ENCODE results near the gene AHCYL2. TPM values are rescaled to one million over a fixed set of nuclear protein-coding genes. Genes with fewer than 3 reads are reported as not detected.
"Not testable (repeated sequence)": the region's sequence is repeated elsewhere in the genome, so short reads cannot be mapped to it uniquely, and the experiment has no call there.

The AHCYL2 gene
- total RNA-seq, 2 donors from 2014 or later = 30.8 to 31.4 TPM

DNA sequence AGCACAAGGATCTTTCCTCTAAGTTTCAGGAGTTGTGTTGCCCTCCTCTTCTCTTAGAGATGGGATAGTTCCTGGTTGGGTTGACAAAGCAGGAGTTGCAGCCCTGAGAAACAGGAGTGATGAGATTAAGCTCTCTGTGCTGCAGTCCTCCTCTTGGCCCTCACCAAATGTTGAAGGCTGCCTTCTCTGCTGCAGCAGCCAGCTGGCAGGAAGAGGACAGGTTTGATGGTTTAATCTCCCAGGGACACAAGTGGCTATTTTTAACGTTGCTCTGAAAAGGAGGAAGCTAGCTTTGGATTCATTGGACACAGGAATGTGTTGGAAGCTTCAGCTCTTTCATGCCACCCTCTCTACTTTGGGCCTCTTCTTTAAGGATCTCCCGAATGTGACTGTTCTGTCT lies 218.8 kb downstream of the AHCYL2 start:
- no peaks in the 10 kb centered on the region for H3K27me3 ChIP-seq (ENCODE audit: control insufficient read depth, insufficient read depth, low read length, poor library complexity, severe bottlenecking)
- Mint-ChIP-seq H3K4me3 (no peak overlapping the region), H3K27me3 (ENCODE audit: insufficient read depth) (no peaks in the 10 kb centered on the region), H3K4me1 (no peaks in the 10 kb centered on the region), H3K27ac (no peak overlapping the region), H3K9me3 (peaks cover 12% of the 10 kb centered on the region), H3K36me3 (ENCODE audit: low read depth) (peaks cover 49% of the 10 kb centered on the region)
- no peaks in the 10 kb centered on the region for H3K4me1 ChIP-seq (ENCODE audit: control insufficient read depth, insufficient read depth, low read length)
- TF ChIP-seq, protein P1, sequence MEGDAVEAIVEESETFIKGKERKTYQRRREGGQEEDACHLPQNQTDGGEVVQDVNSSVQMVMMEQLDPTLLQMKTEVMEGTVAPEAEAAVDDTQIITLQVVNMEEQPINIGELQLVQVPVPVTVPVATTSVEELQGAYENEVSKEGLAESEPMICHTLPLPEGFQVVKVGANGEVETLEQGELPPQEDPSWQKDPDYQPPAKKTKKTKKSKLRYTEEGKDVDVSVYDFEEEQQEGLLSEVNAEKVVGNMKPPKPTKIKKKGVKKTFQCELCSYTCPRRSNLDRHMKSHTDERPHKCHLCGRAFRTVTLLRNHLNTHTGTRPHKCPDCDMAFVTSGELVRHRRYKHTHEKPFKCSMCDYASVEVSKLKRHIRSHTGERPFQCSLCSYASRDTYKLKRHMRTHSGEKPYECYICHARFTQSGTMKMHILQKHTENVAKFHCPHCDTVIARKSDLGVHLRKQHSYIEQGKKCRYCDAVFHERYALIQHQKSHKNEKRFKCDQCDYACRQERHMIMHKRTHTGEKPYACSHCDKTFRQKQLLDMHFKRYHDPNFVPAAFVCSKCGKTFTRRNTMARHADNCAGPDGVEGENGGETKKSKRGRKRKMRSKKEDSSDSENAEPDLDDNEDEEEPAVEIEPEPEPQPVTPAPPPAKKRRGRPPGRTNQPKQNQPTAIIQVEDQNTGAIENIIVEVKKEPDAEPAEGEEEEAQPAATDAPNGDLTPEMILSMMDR (conservative IDR thresholded peaks at IDR 0.05) = no peak
- no peak for DNase-seq
- no peak overlapping the region for H3K4me3 ChIP-seq (ENCODE audit: low read length)
- H3K36me3 ChIP-seq (ENCODE audit: control insufficient read depth, insufficient read depth, low read length) = peaks cover 7% of the 10 kb centered on the region
- WGBS, 2 experiments (ENCODE audit: insufficient coverage in 1 of 2, insufficient read length in 1 of 2) = 80 to 90% methylated on average over 2 of the region's 2 CpGs
- peaks cover 6% of the 10 kb centered on the region for H3K9me3 ChIP-seq (ENCODE audit: control insufficient read depth, low read length)
- H3K27ac ChIP-seq (ENCODE audit: low read depth, low read length) = no peak overlapping the region
- H3K9ac ChIP-seq (ENCODE audit: extremely low read depth, low read length, poor library complexity, severe bottlenecking) = no peak overlapping the region

DNA sequence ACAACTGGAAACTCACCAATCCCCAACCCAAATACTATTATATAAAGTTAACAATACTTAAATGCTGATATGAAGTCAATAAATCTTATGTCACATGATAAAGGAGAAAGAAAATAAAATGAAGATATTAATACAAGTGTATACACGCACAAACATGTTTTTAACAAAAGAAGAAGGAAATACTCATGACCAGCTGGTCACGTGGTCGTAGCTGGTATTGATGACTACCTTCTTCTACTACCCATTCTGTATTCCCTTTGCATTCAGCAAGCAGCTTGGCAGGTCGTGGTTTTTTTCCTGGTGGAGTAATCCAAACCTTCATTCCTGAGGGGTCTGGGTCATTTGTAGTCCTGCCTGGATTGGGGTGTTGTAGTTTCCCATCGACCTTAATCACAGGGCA lies 219.9 kb downstream of the AHCYL2 start:
- H3K9me3 ChIP-seq (ENCODE audit: control insufficient read depth, low read length) = peaks cover 14% of the 10 kb centered on the region
- Mint-ChIP-seq H3K36me3 (ENCODE audit: low read depth) (peaks cover 61% of the 10 kb centered on the region), H3K9me3 (peaks cover 22% of the 10 kb centered on the region)
- H3K27me3 Mint-ChIP-seq (ENCODE audit: insufficient read depth); H3K36me3 ChIP-seq (ENCODE audit: control insufficient read depth, insufficient read depth, low read length); H3K27ac Mint-ChIP-seq; H3K27ac ChIP-seq (ENCODE audit: low read depth, low read length); H3K9ac ChIP-seq (ENCODE audit: extremely low read depth, low read length, poor library complexity, severe bottlenecking); DNase-seq; H3K4me1 ChIP-seq (ENCODE audit: control insufficient read depth, insufficient read depth, low read length); H3K4me3 ChIP-seq (ENCODE audit: low read length); H3K27me3 ChIP-seq (ENCODE audit: control insufficient read depth, insufficient read depth, low read length, poor library complexity, severe bottlenecking); H3K4me1 Mint-ChIP-seq; H3K4me3 Mint-ChIP-seq: not testable (repeated sequence)
- 97 to 100% methylated on average over 1 to 5 of the region's 5 CpGs for WGBS, 2 experiments (ENCODE audit: insufficient coverage in 1 of 2, insufficient read length in 1 of 2)

DNA sequence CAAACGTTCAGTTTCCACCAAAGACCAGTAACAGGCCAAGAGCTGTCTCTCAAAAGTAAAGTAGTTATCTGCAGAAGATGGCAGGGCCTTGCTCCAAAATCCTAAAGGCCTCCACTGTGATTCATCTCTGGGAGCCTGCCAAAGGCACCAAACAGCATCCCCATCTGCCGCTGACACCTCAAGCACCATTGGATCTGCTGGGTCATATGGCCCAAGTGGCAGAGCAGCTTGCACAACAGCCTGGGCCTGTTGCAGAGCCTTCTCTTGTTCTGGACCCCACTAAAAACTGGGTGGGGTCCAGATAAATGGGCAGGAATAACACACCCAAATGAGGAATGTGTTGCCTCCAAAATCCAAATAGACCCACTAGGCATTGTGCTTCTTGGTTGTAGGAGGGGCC lies 222.1 kb downstream of the AHCYL2 start:
- not testable (repeated sequence) for H3K4me3 Mint-ChIP-seq; H3K4me3 ChIP-seq (ENCODE audit: low read length); H3K4me1 Mint-ChIP-seq; H3K4me1 ChIP-seq (ENCODE audit: control insufficient read depth, insufficient read depth, low read length); DNase-seq; H3K9ac ChIP-seq (ENCODE audit: extremely low read depth, low read length, poor library complexity, severe bottlenecking); H3K27me3 Mint-ChIP-seq (ENCODE audit: insufficient read depth); H3K27ac Mint-ChIP-seq; H3K36me3 ChIP-seq (ENCODE audit: control insufficient read depth, insufficient read depth, low read length); H3K27me3 ChIP-seq (ENCODE audit: control insufficient read depth, insufficient read depth, low read length, poor library complexity, severe bottlenecking); H3K27ac ChIP-seq (ENCODE audit: low read depth, low read length)
- WGBS, 2 experiments (ENCODE audit: insufficient coverage in 1 of 2, insufficient read length in 1 of 2) = 43 to 88% methylated on average over 1 to 2 of the region's 2 CpGs
- peaks cover 73% of the 10 kb centered on the region for H3K36me3 Mint-ChIP-seq (ENCODE audit: low read depth)
- peaks cover 24% of the 10 kb centered on the region for H3K9me3 Mint-ChIP-seq
- peaks cover 14% of the 10 kb centered on the region for H3K9me3 ChIP-seq (ENCODE audit: control insufficient read depth, low read length)

DNA sequence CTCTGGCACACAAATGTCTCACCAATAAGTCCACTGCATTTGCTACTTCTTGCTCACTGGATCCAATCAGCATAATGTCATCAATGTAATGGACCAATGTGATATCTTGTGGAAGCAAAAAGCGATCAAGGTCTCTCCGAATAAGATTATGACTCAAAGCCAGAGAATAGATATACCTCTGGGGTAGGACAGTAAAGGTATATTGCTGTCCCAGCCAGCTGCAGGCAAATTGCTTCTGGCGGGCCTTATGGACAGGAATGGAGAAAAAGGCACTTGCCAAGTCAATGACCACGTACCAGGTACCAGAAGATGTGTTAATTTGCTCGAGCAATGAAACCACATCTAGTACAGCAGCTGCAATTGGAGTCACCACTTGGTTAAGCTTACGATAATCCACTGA lies 222.6 kb downstream of the AHCYL2 start:
- not testable (repeated sequence) for H3K9ac ChIP-seq (ENCODE audit: extremely low read depth, low read length, poor library complexity, severe bottlenecking); DNase-seq; H3K4me3 ChIP-seq (ENCODE audit: low read length); H3K27ac Mint-ChIP-seq; H3K27me3 ChIP-seq (ENCODE audit: control insufficient read depth, insufficient read depth, low read length, poor library complexity, severe bottlenecking); H3K4me3 Mint-ChIP-seq; H3K4me1 Mint-ChIP-seq; H3K36me3 ChIP-seq (ENCODE audit: control insufficient read depth, insufficient read depth, low read length); H3K4me1 ChIP-seq (ENCODE audit: control insufficient read depth, insufficient read depth, low read length); H3K27ac ChIP-seq (ENCODE audit: low read depth, low read length); H3K27me3 Mint-ChIP-seq (ENCODE audit: insufficient read depth)
- peaks cover 24% of the 10 kb centered on the region for H3K9me3 Mint-ChIP-seq
- peaks cover 76% of the 10 kb centered on the region for H3K36me3 Mint-ChIP-seq (ENCODE audit: low read depth)
- 92 to 95% methylated on average over 6 of the region's 6 CpGs for WGBS, 2 experiments (ENCODE audit: insufficient coverage in 1 of 2, insufficient read length in 1 of 2)
- peaks cover 14% of the 10 kb centered on the region for H3K9me3 ChIP-seq (ENCODE audit: control insufficient read depth, low read length)

DNA sequence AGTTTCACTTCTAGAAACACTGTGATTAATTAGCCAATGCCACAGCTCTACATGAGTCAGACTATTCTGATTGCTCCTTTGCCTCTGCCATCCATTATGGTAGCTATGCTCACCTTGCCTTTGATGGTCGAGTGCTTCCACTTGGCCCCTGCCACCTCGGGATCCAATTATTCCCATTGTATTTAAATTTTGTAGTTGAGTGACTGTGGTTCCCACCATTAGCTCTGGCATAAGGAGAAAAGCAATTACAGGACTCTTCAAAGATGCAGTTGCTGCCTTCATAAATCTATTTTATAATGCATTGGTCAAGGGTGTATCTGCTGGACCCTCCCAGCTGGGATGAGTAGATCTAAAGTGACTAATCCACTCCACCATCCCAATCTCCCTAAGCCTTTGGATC lies 223.8 kb downstream of the AHCYL2 start:
- not testable (repeated sequence) for H3K4me3 Mint-ChIP-seq; H3K9ac ChIP-seq (ENCODE audit: extremely low read depth, low read length, poor library complexity, severe bottlenecking); H3K4me3 ChIP-seq (ENCODE audit: low read length); H3K27me3 ChIP-seq (ENCODE audit: control insufficient read depth, insufficient read depth, low read length, poor library complexity, severe bottlenecking); DNase-seq; H3K27me3 Mint-ChIP-seq (ENCODE audit: insufficient read depth); H3K27ac Mint-ChIP-seq; H3K27ac ChIP-seq (ENCODE audit: low read depth, low read length); H3K4me1 ChIP-seq (ENCODE audit: control insufficient read depth, insufficient read depth, low read length)
- peaks cover 10% of the 10 kb centered on the region for H3K4me1 Mint-ChIP-seq
- 83 to 90% methylated on average over 1 to 2 of the region's 2 CpGs for WGBS, 2 experiments (ENCODE audit: insufficient coverage in 1 of 2, insufficient read length in 1 of 2)
- peaks cover 15% of the 10 kb centered on the region for H3K36me3 ChIP-seq (ENCODE audit: control insufficient read depth, insufficient read depth, low read length)
- peaks cover 83% of the 10 kb centered on the region for H3K36me3 Mint-ChIP-seq (ENCODE audit: low read depth)
- peaks cover 14% of the 10 kb centered on the region for H3K9me3 ChIP-seq (ENCODE audit: control insufficient read depth, low read length)
- peaks cover 24% of the 10 kb centered on the region for H3K9me3 Mint-ChIP-seq

Data from endodermal cell (in vitro differentiated cells).